ENCODE results near the gene MYO9B. TPM values are rescaled to one million over a fixed set of nuclear protein-coding genes. Genes with fewer than 3 reads are reported as not detected.
A peak's percentile ranks its signal among the peaks of the same experiment; 100 is the strongest.

MYO9B gene
- total RNA-seq, 1 donor from 2014 or later: 83.8 TPM

DNA sequence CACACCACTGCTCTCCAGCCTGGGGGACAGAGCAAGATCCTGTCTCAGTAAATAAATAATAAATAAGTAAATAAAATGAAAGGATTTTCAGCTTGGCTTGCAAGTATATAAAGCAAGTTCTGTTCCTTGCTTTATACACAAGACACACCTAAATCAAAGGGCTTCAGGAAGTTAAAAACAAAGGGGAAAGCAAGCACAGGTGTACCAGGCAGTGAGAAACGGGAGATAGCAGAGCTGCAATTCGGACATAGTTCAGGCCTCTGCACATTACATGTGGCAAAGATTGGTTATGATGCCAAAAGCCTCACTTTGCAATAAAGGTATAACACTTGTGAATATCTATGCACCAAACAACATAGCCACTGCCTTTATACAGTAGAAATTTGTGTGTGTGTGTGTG is 47.5 kb downstream of the MYO9B start:
- Mint-ChIP-seq H3K36me3 (peaks cover 4% of the 10 kb centered on the region), H3K4me3 (no peak overlapping the region), H3K27me3 (no peaks in the 10 kb centered on the region), H3K9me3 (no peaks in the 10 kb centered on the region), H3K27ac (no peak overlapping the region), H3K4me1 (ENCODE audit: unreplicated experiment) (peaks cover 11% of the 10 kb centered on the region)
- TF ChIP-seq, protein P1, sequence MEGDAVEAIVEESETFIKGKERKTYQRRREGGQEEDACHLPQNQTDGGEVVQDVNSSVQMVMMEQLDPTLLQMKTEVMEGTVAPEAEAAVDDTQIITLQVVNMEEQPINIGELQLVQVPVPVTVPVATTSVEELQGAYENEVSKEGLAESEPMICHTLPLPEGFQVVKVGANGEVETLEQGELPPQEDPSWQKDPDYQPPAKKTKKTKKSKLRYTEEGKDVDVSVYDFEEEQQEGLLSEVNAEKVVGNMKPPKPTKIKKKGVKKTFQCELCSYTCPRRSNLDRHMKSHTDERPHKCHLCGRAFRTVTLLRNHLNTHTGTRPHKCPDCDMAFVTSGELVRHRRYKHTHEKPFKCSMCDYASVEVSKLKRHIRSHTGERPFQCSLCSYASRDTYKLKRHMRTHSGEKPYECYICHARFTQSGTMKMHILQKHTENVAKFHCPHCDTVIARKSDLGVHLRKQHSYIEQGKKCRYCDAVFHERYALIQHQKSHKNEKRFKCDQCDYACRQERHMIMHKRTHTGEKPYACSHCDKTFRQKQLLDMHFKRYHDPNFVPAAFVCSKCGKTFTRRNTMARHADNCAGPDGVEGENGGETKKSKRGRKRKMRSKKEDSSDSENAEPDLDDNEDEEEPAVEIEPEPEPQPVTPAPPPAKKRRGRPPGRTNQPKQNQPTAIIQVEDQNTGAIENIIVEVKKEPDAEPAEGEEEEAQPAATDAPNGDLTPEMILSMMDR (conservative IDR thresholded peaks at IDR 0.05): no peak
- no peak for DNase-seq (ENCODE audit: extremely low spot score, unreplicated experiment)

DNA sequence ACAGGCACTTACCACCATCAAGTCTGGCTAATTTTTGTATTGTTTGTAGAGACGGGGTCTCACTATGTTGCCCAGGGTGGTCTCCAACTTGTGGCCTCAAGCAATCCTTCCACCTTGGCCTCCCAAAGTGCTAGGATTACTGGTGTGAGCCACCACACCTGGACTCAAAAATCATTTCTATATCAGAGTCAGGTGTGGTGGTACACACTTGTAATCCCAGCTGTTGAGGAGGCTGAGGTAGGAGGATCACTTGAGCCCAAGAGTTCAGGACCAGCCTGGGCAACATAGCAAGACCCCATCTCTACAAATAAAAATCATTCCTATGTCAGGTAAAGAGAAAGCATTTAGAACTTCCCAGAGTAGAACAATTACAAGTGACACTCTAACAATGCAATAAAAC is 48.4 kb downstream of the MYO9B start:
- TF ChIP-seq, protein P1 (conservative IDR thresholded peaks at IDR 0.05): no peak
- Mint-ChIP-seq H3K4me3 (no peak overlapping the region), H3K4me1 (ENCODE audit: unreplicated experiment) (peaks cover 11% of the 10 kb centered on the region), H3K27ac (no peak overlapping the region), H3K9me3 (no peaks in the 10 kb centered on the region), H3K27me3 (no peaks in the 10 kb centered on the region), H3K36me3 (peaks cover 4% of the 10 kb centered on the region)
- no peak for DNase-seq (ENCODE audit: extremely low spot score, unreplicated experiment)

DNA sequence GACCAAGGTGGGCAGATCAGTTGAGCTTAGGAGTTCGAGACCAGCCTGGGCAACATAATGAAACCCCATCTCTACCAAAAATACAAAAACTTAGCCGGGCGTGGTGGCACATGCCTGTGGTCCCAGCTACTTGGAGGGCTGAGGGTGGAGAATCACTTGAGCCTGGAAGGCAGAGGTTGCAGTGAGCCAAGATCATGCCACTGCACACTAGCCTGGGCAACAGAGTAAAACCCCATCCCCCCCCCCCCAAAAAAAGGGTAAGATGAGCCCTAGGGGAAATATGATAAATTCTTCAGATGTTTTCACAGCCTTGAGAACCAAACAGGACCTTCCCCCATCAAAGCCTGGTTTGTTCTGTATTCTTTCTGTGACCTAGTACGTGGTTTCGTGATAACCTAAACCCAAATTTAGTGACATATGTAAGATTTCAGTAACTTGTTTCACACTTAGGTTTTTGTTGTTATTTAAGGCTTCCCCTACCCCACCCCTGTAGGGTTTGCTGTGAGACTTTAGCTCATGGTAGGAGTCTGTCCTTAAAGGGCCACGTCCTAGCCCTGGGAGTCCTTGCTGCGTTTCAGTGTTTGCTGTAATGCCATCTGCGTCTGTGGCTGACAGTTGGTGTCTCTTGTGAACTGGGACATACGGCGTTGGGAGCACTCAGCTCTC is 49.6 kb downstream of the MYO9B start:
- H3K4me3 Mint-ChIP-seq: no peak overlapping the region
- no peaks in the 10 kb centered on the region for H3K27me3 Mint-ChIP-seq
- H3K27ac Mint-ChIP-seq: no peak overlapping the region
- peaks cover 4% of the 10 kb centered on the region for H3K36me3 Mint-ChIP-seq
- TF ChIP-seq, protein P1 (conservative IDR thresholded peaks at IDR 0.05): no peak
- no peaks in the 10 kb centered on the region for H3K9me3 Mint-ChIP-seq
- H3K4me1 Mint-ChIP-seq (ENCODE audit: unreplicated experiment): peaks cover 11% of the 10 kb centered on the region
- DNase-seq (ENCODE audit: extremely low spot score, unreplicated experiment): no peak

DNA sequence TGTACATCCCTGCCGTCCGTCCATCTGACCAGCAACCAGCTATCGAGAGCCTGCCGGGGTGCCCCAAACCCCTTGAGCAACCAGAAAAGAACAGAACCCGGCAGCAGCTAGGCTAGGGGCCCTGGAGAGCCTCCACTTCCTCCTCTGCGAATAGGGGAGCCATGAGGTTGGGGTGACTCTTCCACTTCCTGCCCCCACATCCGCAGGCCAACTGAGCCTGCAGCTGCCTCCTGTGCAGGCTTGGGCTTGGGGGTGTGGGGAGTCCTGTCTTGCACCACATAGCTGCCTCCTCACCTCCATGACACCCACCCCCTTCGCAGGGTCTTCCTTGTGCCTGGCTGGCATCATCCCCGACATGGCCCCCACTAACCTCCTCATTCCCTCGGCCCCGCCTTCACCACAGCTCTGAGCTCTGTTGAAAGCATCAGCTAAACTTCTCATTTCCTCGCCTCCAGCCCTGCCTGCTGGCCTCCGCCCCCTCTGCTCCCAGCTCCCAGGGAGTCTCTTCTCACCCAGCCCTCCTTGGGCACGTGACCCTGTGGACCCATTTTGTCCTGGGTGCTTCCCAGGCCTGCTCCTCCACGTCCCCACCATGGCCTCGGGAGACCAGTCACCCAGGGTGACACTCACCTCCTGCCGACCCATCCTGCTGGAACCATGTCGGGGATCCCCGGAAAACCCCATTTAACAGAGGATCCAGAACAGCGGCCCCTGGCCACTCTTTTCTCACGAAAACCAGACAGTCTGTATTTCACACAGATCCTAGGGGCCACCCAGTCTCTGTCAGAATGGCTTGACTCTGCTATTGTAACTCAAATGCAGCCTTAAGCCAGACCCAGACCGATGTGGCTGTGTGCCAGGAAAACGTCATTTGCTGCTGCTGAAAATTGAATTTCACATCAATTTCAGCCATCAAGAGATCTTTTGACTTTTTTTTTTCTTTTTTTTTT is 50.4 kb downstream of the MYO9B start:
- Mint-ChIP-seq H3K36me3 (peaks cover 3% of the 10 kb centered on the region), H3K27me3 (no peaks in the 10 kb centered on the region), H3K9me3 (no peaks in the 10 kb centered on the region), H3K27ac (peak overlapping the region; percentile 89), H3K4me3 (peak overlapping the region; percentile 61), H3K4me1 (ENCODE audit: unreplicated experiment) (peaks cover 15% of the 10 kb centered on the region)
- no peak for DNase-seq (ENCODE audit: extremely low spot score, unreplicated experiment)
- TF ChIP-seq, protein P1 (conservative IDR thresholded peaks at IDR 0.05): no peak

DNA sequence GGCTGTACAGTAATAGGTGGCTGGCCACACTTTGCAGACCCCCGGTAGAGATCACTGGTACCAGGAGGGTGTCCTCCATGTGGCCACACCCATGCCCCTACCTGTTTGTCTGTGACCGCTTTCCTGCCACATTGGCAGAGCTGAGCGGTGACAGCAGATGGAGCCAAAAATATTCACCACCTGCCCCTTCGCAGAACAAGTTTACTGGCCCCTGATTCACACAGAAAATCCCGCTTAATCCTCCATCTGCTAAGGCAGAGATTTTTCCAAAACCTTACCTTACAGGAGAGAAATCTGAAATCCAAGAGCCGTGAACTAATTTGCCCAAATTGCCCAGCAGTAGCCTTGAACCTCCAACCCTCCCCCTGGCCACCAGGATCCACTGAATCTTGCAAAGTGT is 52.1 kb downstream of the MYO9B start:
- Mint-ChIP-seq H3K36me3 (no peaks in the 10 kb centered on the region), H3K4me3 (no peak overlapping the region), H3K4me1 (ENCODE audit: unreplicated experiment) (peaks cover 17% of the 10 kb centered on the region), H3K27me3 (no peaks in the 10 kb centered on the region), H3K27ac (no peak overlapping the region), H3K9me3 (no peaks in the 10 kb centered on the region)
- DNase-seq (ENCODE audit: extremely low spot score, unreplicated experiment): no peak
- TF ChIP-seq, protein P1 (conservative IDR thresholded peaks at IDR 0.05): no peak

All from type B pancreatic cell (in vitro differentiated cells).